ENCODE data around the gene SMIM45.
A peak's percentile ranks its signal among the peaks of the same experiment; 100 is the strongest.

The SMIM45 gene

DNA sequence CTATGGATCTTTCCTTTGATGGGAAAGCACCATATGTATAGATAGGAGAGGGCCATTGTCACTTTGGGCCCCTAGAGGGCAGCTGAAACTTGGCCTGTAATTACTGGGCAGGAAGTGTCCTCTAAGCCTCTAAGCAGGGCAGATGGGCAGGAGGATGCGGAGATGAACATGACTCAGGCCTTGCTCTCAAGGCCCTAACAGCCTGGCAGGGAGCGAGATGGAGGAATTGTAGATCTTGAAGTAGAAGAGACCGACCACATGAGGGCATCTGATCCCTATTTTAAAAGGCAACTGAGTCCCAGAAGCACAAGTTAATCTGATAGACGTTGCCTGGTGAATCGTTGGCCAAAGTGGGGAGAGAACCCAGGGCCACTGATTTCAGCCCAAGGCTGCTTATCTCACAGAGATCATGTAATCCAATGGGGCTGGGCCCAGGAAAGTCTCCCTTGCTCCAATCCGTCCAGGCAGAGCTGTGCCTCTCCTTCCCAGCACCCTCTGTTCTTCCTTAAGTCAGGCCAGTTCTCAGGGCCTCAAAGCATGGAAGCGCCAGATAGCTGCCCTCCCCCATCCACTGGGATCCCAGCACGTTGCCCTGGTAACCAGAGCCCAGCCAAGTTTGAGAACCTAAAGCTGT is 14.8 kb downstream of the SMIM45 start:
- intact Hi-C loops (cut with DNase I): loop anchor here in 1 of 2 donors (10.0 kb wide), 1 partner anchor 148 kb away; no protein-coding TSS in a partner anchor
- no peak overlapping the region for H3K4me3 ChIP-seq
- peaks cover 0 to 5% of the 10 kb centered on the region in 2 donors for H3K4me1 ChIP-seq
- ATAC-seq (peak; percentile 55), DNase-seq (peak in 1 of 4 donors; percentile 55)
- H3K27me3 ChIP-seq: peaks cover 0 to 12% of the 10 kb centered on the region in 2 donors
- H3K9me3 ChIP-seq: no peaks in the 10 kb centered on the region
- TF ChIP-seq, protein P1, sequence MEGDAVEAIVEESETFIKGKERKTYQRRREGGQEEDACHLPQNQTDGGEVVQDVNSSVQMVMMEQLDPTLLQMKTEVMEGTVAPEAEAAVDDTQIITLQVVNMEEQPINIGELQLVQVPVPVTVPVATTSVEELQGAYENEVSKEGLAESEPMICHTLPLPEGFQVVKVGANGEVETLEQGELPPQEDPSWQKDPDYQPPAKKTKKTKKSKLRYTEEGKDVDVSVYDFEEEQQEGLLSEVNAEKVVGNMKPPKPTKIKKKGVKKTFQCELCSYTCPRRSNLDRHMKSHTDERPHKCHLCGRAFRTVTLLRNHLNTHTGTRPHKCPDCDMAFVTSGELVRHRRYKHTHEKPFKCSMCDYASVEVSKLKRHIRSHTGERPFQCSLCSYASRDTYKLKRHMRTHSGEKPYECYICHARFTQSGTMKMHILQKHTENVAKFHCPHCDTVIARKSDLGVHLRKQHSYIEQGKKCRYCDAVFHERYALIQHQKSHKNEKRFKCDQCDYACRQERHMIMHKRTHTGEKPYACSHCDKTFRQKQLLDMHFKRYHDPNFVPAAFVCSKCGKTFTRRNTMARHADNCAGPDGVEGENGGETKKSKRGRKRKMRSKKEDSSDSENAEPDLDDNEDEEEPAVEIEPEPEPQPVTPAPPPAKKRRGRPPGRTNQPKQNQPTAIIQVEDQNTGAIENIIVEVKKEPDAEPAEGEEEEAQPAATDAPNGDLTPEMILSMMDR (IDR thresholded peaks at IDR 0.05): peak in 1 of 2 donors; percentile 35
- no peak overlapping the region for H3K27ac ChIP-seq
- H3K36me3 ChIP-seq: no peaks in the 10 kb centered on the region

- intact Hi-C loops (cut with DNase I): loop anchor here in 1 of 2 donors (10.0 kb wide), 1 partner anchor 146 kb away; no protein-coding TSS in a partner anchor
- Histone ChIP-seq H3K27me3 (peaks cover 0 to 30% of the 10 kb centered on the region in 2 donors), H3K27ac (no peak overlapping the region), H3K36me3 (no peaks in the 10 kb centered on the region), H3K4me1 (peaks cover 0 to 5% of the 10 kb centered on the region in 2 donors), H3K9me3 (no peaks in the 10 kb centered on the region), H3K4me3 (no peak overlapping the region)
- TF ChIP-seq, protein P1 (IDR thresholded peaks at IDR 0.05): no peak
- DNase-seq: no peak
- no peak for ATAC-seq
Observed at GRCh38 chr22:41968601-41969000, 16.7 kb downstream of the SMIM45 start.

GRCh38 chr22:41969110-41969646 is 17.2 kb downstream of the SMIM45 start, which contains the start of gene SEPTIN3:
Gene SEPTIN3 (plus strand): TSS chr22:41969443. CDS start chr22:41971493, 2,050 bp downstream.
- H3K27me3 ChIP-seq: peaks cover 0 to 36% of the 10 kb centered on the region in 2 donors
- no peak for ATAC-seq
- TF ChIP-seq, protein P1 (IDR thresholded peaks at IDR 0.05): no peak

GRCh38 chr22:41970601-41971000 is 18.7 kb downstream of the SMIM45 start:
- intact Hi-C loops (cut with DNase I): no loop called here
- Histone ChIP-seq H3K27me3 (peaks cover 0 to 50% of the 10 kb centered on the region in 2 donors), H3K4me1 (no peaks in the 10 kb centered on the region), H3K36me3 (no peaks in the 10 kb centered on the region), H3K4me3 (no peak overlapping the region), H3K27ac (no peak overlapping the region), H3K9me3 (no peaks in the 10 kb centered on the region)
- ATAC-seq (no peak), DNase-seq (no peak)
- TF ChIP-seq, protein P1 (IDR thresholded peaks at IDR 0.05): no peak

More at GRCh38 chr22:41969110-41969646, 17.2 kb downstream of the SMIM45 start, which contains the start of gene SEPTIN3:
- no peaks in the 10 kb centered on the region for H3K36me3 ChIP-seq
- intact Hi-C loops (cut with DNase I): loop anchor here in 1 of 2 donors (10.0 kb wide), 1 partner anchor 146 kb away; no protein-coding TSS in a partner anchor
- H3K4me1 ChIP-seq: peaks cover 0 to 3% of the 10 kb centered on the region in 2 donors
- DNase-seq: no peak
- H3K4me3 ChIP-seq: no peak within 1 kb of the TSS
- no peaks in the 10 kb centered on the region for H3K9me3 ChIP-seq
- H3K27ac ChIP-seq: no peak within 1 kb of the TSS

DNA sequence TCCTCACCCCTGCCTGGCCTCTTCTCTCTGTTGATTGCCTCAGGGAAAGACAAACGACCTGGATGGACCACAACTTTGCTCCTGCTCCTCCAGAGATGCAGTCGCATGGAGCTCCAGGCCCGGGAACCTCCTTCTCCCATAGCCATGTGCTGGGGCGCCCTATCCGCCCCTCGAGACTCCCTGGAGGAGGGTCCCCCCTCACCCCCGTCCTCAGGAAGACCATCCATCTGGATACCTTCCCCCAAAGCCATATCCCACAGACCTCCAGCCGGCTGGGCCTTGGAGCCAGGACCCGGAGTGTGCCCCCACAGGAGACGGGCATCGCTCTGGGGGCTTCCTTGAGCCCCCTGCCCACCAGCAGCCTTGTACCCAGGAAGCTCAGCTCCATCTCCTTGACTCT is 19.5 kb downstream of the SMIM45 start:
- Histone ChIP-seq H3K9me3 (no peaks in the 10 kb centered on the region), H3K4me1 (peaks cover 0 to 4% of the 10 kb centered on the region in 2 donors), H3K27me3 (peaks cover 5 to 59% of the 10 kb centered on the region in 2 donors), H3K27ac (no peak overlapping the region), H3K36me3 (no peaks in the 10 kb centered on the region), H3K4me3 (no peak overlapping the region)
- ATAC-seq (no peak), DNase-seq (no peak)
- TF ChIP-seq, protein P1 (IDR thresholded peaks at IDR 0.05): no peak
- intact Hi-C loops (cut with DNase I): no loop called here

Data from left lung (tissue), 4 donors.